T-helper 22 cell (primary cell): ENCODE measurements around the gene MEGF6.

Experiments used
- DNase-seq: peaks from one replicate; pipeline ENCODE4 v3.0.0-alpha.2; 2020; ENCODE audit warnings: low read depth

Gene MEGF6

GRCh38 chr1:3504151-3504821 lies 107.0 kb downstream of the MEGF6 start:
- DNase-seq, result no peak

- no peak for DNase-seq
Measured at GRCh38 chr1:3503525-3503886, 107.8 kb downstream of the MEGF6 start.

GRCh38 chr1:3502641-3503524 lies 108.4 kb downstream of the MEGF6 start:
- no peak for DNase-seq

- DNase-seq, result no peak
Measured at GRCh38 chr1:3501856-3502640, 109.3 kb downstream of the MEGF6 start.

- DNase-seq, result no peak
Measured at GRCh38 chr1:3501437-3501836, 109.9 kb downstream of the MEGF6 start.

- no peak for DNase-seq
Measured at GRCh38 chr1:3500265-3500835, 111.0 kb downstream of the MEGF6 start.

- no peak for DNase-seq
Measured at GRCh38 chr1:3499611-3500010, 111.7 kb downstream of the MEGF6 start.

- DNase-seq, result no peak
Measured at GRCh38 chr1:3498986-3499385, 112.3 kb downstream of the MEGF6 start.

GRCh38 chr1:3498246-3498930 lies 112.9 kb downstream of the MEGF6 start:
- DNase-seq, result no peak

GRCh38 chr1:3497521-3497920 lies 113.8 kb downstream of the MEGF6 start:
- no peak for DNase-seq

- no peak for DNase-seq
Measured at GRCh38 chr1:3496916-3497315, 114.4 kb downstream of the MEGF6 start.

GRCh38 chr1:3495776-3496745 lies 115.2 kb downstream of the MEGF6 start:
- DNase-seq, result no peak

GRCh38 chr1:3494321-3495308 lies 116.7 kb downstream of the MEGF6 start:
- no peak for DNase-seq

- DNase-seq, result no peak
Measured at GRCh38 chr1:3492545-3493246, 118.6 kb downstream of the MEGF6 start.

GRCh38 chr1:3491291-3492246 lies 119.7 kb downstream of the MEGF6 start:
- DNase-seq, result peak; percentile 63

GRCh38 chr1:3490046-3490745 lies 121.1 kb downstream of the MEGF6 start:
- no peak for DNase-seq

GRCh38 chr1:3488432-3488831 lies 122.9 kb downstream of the MEGF6 start:
- no peak for DNase-seq
